DMS153 treated with DMSO at 0.1 percent for 48 hours (cell line): ENCODE results near the gene PTPN4.

ENCODE experiments used
- DNase-seq: peaks from one replicate; lab custom pipeline; 2025; ENCODE audit not compliant: unreplicated experiment; lab: John Stamatoyannopoulos, UW

PTPN4 gene

GRCh38 chr2:119759451-119760236 is at the start of gene PTPN4:
Gene PTPN4, plus strand, starts transcription at chr2:119759922. Its CDS starts 49,932 bp downstream, at chr2:119809854.
- DNase-seq = peak; percentile 95

GRCh38 chr2:119710281-119710680 is 49.4 kb upstream of the PTPN4 start:
- no peak for DNase-seq

GRCh38 chr2:119711352-119711751 is 48.4 kb upstream of the PTPN4 start:
- no peak for DNase-seq

GRCh38 chr2:119712571-119712970 is 47.2 kb upstream of the PTPN4 start:
- no peak for DNase-seq

GRCh38 chr2:119713819-119714490 is 45.8 kb upstream of the PTPN4 start:
- DNase-seq = no peak

- no peak for DNase-seq
These were observed 44.1 kb upstream of the PTPN4 start for GRCh38 chr2:119715409-119716283.

- DNase-seq = no peak
These were observed 43.4 kb upstream of the PTPN4 start for GRCh38 chr2:119716284-119716672.

GRCh38 chr2:119718501-119719260 is 41.0 kb upstream of the PTPN4 start:
- DNase-seq = no peak

GRCh38 chr2:119719261-119719627 is 40.5 kb upstream of the PTPN4 start:
- no peak for DNase-seq

GRCh38 chr2:119721043-119721442 is 38.7 kb upstream of the PTPN4 start:
- no peak for DNase-seq

GRCh38 chr2:119721462-119721861 is 38.3 kb upstream of the PTPN4 start:
- DNase-seq = no peak

- DNase-seq = no peak
These were observed 37.8 kb upstream of the PTPN4 start for GRCh38 chr2:119721904-119722303.

- DNase-seq = no peak
These were observed 36.5 kb upstream of the PTPN4 start for GRCh38 chr2:119723186-119723585.

- no peak for DNase-seq
These were observed 35.8 kb upstream of the PTPN4 start for GRCh38 chr2:119723784-119724467.

- no peak for DNase-seq
These were observed 34.9 kb upstream of the PTPN4 start for GRCh38 chr2:119724656-119725485.

GRCh38 chr2:119727493-119727892 is 32.2 kb upstream of the PTPN4 start:
- DNase-seq = no peak

- DNase-seq = no peak
These were observed 31.3 kb upstream of the PTPN4 start for GRCh38 chr2:119728421-119728820.

- no peak for DNase-seq
These were observed 29.0 kb upstream of the PTPN4 start for GRCh38 chr2:119730671-119731177.

GRCh38 chr2:119731983-119732382 is 27.7 kb upstream of the PTPN4 start:
- no peak for DNase-seq
